GM19395 (cell line): Measurements from ENCODE around the gene PTPRM.
A peak's percentile ranks its signal among the peaks of the same experiment; 100 is the strongest.
"Not testable (repeated sequence)": the region's sequence is repeated elsewhere in the genome, so short reads cannot be mapped to it uniquely, and the experiment has no call there.

Experiments
- ATAC-seq: cut with Tn5 transposase; IDR thresholded peaks from one replicate; pipeline ENCODE4 v1.9.1; 2021; ENCODE audit warnings: mild to moderate bottlenecking, moderate library complexity; ENCODE audit not compliant: unreplicated experiment

The PTPRM gene

DNA sequence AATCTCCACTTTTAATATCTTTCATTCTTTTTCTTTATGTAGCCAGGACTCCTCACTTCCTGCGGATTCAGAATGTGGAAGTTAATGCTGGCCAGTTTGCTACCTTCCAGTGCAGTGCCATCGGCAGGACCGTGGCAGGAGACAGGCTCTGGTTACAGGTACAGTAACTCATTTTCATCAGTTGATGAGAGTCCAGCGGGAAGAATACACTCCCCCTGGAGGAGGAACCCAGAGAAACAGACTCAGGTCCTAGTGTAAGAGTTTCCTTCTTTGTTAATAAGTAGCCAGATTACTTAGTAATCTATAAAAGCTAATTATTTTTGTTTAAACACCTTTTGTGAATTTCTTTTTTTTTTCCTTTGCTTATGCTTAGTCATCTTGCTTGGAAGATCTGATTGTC lies 359.4 kb downstream of the PTPRM start:
- no peak for ATAC-seq

- ATAC-seq, result no peak
Measured at GRCh38 chr18:7927119-7927518, 360.0 kb downstream of the PTPRM start.

DNA sequence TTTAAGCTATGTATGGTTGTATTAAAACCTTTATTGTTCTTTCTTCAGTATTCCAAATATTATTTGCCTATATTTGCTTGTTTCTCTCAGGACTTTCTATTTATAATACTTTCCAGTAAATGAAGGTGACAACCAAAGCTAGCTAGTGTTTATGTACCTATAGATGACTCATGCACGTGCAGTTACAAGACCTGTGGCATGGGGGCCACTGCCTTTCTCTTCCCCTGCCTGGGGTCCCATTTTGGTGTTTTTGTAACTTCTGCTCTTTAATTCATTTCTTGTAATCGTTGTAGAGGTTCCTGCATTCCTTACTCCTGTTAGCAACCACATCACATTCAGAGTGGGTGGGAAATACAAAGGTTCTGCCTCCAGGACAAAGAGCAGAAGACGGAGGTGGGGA lies 364.6 kb downstream of the PTPRM start:
- ATAC-seq, result no peak

DNA sequence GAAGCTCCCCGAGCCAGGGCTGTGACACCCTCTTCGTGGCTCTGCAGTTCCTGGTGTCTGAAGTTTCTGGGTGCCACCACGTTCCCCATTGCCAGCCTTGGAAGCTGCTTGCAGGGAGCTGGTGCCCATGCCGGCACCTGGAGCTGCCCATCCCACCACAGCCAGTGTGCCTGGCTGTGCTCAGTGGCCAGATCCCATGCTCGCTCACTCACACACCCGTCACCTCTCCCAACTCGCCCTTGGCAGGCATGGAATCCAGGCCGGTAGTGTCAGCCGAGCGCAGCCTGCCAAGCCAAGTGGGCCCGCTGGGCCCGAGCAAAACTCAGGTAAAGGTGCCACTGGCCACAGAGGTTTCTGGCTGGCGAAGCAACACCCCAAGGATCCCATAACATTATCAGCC lies 370.2 kb downstream of the PTPRM start:
- no peak for ATAC-seq

DNA sequence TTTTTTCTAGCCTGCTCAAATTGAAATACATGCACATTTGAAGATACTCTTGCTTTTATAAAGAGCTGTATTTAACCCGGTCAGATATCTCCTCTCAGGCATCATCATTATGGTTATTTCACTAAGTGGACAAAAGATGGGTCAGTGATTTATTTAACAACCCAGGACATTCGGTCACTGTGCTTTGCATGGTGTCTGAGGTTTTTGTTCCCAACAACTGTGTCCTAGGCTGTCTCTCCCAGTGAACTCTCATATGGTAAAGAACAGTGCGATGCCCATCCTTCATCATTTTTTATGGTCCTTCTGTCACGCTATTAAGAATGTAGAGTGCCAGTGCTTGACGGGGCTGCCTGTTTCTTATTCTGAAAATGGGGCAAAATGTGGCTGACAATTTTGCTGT lies 372.4 kb downstream of the PTPRM start:
- no peak for ATAC-seq

DNA sequence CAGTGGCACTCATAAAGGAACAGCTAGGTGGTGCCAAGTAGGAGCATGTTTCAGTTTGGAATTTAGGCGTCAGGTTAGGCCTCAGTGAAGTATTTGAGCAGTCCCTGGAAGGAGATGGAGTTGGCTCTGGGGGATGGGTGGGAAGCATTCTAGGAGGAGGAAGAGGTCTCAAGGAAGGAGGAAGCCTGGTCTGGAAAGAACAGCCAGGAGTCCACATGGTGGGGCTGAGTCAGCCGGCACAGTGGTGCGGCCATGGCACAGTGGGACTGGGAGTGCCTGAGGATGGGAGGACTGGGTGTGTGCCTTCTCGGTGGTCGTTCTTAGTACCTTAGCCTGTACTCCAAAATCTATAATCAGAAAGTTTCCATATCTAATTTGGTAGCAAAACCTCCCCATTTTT lies 373.3 kb downstream of the PTPRM start:
- no peak for ATAC-seq

GRCh38 chr18:7940971-7941370 lies 373.9 kb downstream of the PTPRM start:
- ATAC-seq, result no peak

DNA sequence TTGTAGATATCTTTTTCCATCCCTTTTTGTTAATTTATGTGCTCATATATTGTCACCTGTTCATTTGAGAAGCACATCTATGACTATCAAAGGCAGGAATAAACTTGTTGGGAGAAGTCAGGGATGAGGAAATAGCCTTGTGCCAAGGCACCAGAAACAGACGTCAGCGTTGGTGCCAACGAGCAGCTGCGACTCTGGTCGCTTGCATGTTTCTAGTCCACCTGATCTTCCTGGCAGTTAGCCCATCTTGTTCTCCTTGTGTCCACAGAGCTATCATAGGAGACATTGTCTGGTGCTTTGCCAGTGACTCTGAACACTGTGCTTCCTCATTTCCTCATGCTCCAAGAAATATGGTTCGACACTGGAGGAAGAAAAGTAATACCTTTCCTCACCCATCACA lies 374.4 kb downstream of the PTPRM start:
- ATAC-seq, result no peak

GRCh38 chr18:7945882-7946281 lies 378.8 kb downstream of the PTPRM start:
- ATAC-seq, result peak; percentile 43

DNA sequence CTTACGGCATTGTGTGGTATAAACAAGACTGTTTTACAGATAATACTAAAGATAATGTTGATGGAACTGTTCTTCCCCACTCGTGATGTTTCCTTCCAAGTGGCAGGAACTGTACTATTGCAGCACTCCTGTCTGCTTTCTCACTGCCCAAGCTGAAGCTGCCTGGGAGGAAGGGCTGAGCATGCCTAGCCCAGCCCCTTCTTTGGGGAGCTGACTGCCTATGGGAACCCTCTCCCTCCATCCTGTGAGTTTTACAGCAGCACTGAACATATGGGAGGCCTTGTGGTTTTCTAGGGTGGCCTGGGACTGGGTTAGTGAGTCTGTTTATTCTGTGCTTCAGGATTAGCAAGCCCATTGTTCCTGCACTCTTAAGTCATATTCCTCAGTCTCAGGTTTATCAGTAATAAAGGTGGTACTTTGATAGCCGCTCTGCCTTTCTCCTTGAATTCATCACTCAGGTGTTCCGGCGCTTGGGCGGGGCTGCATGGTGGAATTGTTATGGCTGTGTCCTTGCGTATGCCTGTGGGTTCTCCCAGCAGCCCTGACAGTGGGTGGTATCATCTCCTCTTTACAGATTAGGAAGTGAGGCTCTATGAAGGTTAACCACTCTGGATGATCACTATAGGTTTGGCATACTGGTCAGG lies 379.7 kb downstream of the PTPRM start:
- no peak for ATAC-seq

DNA sequence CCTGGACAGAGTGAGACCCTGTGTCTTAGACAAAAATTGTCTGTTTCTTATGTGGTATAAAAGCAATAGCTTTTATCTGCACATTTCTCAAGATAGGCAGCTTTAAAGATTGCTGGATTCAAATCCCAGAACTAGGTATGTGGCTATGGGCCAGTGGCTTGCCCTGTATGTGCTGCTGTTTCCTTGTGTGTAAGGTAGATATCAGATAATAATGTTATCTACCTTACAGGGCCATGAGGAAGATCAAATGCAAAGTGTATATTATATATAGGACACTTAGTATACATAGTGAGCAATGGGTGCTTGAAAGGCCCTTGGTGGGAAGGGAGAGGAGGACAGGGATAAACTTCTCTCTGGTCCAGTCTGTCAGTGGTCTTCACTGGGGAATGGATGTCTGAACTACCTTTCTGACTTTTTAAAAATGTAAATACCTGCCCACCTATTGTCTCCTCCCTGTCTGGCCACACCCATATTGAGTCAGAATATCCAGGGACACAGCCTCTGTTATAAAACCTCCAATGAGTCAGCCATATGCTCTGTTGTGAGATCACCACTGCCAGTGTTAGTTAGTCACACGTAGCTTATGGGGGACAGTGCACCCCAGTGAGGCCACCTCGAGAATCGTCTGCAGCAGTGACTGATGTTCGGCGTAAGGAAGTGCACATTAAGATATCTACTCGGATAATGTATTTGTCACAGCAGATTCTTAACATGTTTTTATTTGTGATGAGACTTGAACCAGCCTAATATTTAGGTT lies 383.4 kb downstream of the PTPRM start:
- no peak for ATAC-seq

DNA sequence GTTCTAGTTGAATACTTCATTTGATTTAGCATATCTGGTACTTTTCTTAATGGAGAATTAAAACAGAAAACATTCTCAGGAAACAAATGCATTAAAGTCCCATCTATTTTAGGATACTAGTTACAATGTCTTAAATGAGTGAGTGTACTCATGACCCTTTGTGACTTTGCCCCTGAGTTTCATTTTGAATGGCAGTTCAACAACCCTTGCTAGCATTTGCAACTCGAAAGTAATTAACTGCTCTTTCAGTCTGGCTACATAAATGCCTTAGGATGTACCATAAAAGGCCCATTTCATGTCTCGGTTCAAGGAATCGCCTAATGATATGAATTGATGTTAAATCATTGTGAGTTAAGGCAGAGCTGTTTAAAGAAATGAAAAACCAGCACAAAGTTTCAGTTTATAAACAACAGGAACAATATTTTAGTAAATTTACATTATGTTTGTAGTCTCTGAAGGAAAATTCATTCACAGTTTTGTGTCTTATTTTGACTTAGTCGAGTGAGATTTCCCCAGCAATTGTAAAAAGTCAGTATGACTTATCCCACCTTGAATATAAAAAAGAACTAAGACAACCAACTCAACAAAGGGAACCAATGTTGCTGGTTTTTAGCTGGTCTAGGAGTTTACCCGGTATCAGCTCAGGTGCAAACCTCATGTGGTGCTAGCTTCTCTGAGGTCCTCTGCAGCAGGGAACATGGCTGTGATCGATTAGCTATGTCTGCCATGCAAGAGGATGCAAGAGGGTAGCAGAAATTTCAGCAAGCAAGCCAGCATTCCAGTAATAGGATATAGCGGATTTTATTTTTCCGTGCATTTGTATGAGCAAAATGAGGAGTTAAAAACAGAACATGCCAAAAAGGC lies 386.2 kb downstream of the PTPRM start:
- ATAC-seq, result peak; percentile 98

DNA sequence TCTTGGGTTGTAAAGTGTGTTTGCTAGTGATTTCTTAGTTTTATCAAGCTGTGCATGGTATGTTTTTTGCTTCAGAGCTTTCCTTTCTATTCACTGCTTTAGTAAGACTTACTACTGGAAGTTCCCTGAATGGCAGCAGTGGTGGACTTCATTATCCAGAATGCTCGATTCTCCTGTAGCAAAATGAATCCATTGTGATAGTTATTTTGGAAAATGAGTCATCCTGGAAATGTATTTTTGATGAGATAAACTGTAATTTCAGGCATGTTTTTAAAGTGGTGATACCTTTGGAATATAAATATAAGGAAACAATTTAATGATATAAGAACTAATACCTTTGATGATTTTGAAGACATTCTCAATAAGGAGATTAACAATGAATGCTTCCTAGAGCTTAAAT lies 387.1 kb downstream of the PTPRM start:
- ATAC-seq, result no peak

- no peak for ATAC-seq
Measured at GRCh38 chr18:7955175-7955574, 388.1 kb downstream of the PTPRM start.

DNA sequence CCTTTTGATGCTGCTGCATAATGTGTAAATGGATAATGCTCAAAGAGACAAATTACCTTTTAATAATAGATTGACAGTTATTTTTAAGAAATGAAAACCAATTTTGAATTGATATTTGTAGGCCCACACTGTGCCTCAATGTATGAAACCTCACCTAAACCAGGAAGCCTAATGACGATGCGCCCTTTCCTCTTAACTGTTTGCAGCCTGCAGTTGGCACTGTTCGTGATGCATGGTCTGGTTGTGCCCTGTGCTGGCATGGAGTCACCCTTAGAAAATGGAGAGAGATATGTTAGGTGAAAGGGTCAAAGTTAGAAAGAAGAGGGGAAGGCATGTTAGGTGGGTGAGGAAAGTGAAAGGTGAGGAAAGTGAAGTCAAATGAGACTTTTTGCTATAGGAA lies 390.2 kb downstream of the PTPRM start:
- ATAC-seq, result no peak

DNA sequence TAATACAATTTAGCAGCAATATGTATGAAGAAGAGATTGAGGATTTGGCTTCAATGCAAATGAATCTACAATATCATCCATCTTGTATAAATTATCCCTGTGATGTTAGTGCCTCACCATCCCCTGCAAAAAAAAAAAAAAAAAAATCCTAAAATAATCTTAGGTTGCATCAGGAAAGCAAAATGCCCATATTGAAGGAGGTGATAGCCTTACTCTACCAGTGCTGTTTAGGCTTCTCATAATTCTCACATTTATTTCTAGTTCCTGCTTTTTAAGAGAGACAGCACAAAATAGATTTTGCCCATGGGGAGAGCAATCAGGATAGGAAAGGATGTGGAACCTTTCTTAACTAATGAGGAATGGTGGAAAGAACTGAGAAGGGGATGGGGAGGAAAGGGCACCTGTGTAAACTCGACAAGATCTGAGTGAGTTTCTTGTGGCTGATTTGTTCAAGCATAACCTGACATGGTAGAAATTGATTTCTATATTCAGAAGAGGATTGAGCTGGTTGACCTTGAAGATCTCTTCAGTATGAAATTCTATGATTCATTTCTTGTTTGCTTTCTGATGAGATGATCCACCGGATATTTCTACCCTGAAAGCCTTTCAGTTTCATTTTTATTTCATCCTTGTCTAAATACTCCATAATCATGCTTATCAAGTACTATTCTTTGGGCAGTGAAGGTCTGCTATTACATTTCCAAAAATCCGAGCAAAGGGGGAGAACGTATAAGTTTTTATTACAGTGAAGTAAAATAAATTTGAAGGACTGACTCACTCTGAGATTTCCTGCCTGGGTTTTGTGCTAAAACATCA lies 391.2 kb downstream of the PTPRM start:
- peak; percentile 61 for ATAC-seq

DNA sequence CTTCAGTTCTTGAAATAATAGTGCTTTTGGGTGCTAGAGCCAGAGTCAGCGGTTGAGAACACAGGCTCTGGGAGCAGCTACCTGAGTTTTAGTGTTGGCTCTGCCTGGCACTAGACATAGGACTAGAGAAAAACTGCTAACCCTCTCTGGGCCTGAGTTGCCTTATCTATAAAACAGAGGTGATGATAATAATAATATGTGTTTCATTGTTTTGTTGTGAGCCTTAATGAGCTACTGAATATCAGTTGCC lies 391.7 kb downstream of the PTPRM start:
- ATAC-seq, result peak; percentile 21

DNA sequence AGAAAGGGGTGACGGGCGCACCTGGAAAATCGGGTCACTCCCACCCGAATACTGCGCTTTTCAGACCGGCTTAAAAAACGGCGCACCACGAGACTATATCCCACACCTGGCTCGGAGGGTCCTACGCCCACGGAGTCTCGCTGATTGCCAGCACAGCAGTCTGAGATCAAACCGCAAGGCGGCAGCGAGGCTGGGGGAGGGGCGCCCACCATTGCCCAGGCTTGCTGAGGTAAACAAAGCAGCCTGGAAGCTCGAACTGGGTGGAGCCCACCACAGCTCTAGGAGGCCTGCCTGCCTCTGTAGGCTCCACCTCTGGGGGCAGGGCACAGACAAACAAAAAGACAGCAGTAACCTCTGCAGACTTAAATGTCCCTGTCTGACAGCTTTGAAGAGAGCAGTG lies 399.6 kb downstream of the PTPRM start:
- ATAC-seq, result not testable (repeated sequence)

DNA sequence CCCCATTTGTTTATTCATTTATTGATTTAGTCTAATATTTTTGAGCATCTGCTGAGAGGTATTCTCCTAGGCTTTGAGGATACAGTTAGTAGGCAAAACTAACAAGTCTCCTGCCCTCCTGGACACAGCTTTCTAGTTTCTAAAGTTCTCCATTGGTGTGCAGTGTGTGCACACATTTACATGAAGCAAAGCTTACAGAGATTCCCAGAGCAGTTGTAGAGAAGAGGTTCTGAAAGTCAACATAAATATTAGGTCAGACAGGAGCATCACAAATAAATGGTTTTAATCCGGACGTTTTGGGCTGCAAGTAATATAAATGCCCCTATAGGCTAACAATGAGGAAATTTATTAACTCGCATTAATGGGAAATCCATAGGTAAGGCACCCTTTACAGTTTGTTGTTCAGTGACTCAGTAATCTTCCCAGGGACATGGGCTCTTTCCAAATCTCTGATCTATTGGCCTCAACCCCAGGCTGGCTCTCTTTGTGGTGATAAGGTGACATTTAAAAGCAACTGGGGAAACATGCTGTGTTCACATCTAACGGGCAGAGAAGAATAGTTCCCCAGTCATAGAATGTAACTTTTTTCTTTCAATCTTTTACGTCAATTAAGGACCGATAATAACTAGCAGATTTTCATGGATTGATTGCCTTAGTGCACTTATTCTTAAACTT lies 407.2 kb downstream of the PTPRM start:
- ATAC-seq, result no peak

DNA sequence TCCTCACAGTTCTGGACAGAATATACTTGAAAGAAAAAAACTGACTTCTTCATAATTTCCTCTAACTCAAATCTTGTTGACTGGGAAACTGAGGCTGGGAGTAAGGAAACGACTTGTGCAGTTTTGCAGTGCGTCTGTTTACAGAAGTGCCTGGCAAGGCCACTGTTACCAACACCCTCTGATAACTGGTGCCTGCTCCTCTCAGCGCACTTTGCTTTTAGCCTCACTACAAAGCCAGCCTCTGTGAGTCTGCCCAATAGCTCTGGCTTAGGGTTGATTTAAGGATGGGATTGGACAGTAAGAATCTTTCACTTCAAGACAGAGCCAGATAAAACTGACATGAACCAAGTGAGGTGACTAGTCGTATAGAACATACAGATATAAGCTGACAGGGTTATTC lies 410.8 kb downstream of the PTPRM start:
- no peak for ATAC-seq

DNA sequence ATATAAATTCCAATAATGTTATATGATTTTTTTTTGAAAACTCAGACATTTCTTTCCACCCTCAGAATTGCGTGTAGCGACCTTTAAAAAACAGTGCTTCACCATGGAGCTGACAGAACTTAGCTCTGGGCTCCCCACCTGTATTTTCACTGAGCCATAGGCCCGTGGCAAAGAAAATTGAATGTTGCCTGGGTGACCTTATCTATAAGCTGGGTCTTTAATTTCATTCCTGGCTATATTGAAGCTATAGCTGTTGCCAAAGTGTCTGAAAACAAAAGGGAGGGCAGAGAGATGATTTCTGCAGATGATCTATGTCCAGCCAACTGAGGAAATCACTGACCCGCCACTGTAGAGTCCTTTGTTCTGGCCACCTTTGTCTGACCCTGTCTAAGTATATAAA lies 411.7 kb downstream of the PTPRM start:
- no peak for ATAC-seq
